Fibroblast of pulmonary artery (primary cell): Measurements from ENCODE around the gene SETD9.

Experiments
- DNase-seq: peaks from one replicate; pipeline ENCODE4 v3.0.0-alpha.2; 2010; ENCODE audit warnings: low read depth
- H3K4me3 ChIP-seq: replicated peaks from 2 replicates; pipeline ENCODE4 v1.5.1; 2011; ENCODE audit warnings: low read depth, mild to moderate bottlenecking, control low read depth, low read length, moderate library complexity
- TF ChIP-seq, protein P1 (sequence below): IDR thresholded peaks from 2 replicates; pipeline ENCODE4 v1.5.1; 2011; ENCODE audit warnings: mild to moderate bottlenecking, control low read depth, low read length, inconsistent platforms; ENCODE audit errors: missing control alignments

The SETD9 gene, protein sequence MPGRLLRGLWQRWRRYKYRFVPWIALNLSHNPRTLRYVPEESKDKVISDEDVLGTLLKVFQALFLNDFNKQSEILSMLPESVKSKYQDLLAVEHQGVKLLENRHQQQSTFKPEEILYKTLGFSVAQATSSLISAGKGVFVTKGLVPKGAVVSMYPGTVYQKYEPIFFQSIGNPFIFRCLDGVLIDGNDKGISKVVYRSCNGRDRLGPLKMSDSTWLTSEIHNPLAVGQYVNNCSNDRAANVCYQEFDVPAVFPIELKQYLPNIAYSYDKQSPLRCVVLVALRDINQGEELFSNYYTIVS

DNA sequence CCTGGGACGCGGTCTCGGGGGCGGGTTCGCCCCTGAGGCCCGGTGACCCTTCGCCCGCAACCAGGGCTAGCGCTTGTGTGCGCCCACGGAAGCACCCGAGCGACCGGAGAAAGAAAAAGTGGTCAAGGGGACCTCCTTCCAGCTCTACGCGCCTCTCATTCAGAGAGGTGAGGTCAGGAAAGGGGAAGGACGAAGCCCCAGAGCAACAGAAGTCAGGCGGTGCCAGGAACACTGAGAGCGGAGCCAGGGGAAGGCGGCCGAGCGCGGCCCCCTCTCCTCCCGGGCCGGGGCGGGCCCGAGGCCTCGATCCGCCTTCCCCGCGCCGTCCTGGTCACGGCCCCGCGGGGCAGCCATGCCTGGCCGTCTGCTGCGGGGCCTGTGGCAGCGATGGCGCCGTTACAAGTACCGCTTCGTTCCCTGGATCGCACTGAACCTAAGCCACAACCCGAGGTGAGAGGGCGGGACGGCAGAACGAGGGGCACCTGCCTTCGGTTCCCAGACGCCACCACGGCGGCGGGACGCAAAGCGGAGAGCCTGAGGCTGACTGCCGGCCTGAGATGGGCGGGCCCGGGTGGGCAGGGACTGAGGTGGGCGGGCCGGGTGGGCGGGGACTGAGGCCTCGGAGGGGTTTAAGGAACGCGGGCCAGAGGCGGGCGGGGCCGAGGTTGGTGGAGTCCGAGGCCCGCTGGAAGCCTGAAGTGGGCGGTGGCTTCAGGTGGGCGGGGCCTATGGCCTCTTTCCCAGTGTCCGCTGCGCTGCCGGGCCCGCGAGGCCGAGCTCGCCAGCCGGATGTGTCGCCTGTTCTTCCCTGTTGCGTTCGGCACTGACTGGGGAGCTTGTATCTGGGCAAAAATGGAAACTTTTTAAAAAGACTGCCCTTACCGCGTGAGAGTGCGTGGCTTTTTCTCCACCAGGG, at the start of gene SETD9:
Gene SETD9, plus strand, starts transcription at position 303 of the 916 bp plus-strand sequence. Its CDS starts 50 bp downstream, at position 353.
- TF ChIP-seq, protein P1, sequence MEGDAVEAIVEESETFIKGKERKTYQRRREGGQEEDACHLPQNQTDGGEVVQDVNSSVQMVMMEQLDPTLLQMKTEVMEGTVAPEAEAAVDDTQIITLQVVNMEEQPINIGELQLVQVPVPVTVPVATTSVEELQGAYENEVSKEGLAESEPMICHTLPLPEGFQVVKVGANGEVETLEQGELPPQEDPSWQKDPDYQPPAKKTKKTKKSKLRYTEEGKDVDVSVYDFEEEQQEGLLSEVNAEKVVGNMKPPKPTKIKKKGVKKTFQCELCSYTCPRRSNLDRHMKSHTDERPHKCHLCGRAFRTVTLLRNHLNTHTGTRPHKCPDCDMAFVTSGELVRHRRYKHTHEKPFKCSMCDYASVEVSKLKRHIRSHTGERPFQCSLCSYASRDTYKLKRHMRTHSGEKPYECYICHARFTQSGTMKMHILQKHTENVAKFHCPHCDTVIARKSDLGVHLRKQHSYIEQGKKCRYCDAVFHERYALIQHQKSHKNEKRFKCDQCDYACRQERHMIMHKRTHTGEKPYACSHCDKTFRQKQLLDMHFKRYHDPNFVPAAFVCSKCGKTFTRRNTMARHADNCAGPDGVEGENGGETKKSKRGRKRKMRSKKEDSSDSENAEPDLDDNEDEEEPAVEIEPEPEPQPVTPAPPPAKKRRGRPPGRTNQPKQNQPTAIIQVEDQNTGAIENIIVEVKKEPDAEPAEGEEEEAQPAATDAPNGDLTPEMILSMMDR, result no peak
- peak within 1 kb of the TSS; percentile 72 for H3K4me3 ChIP-seq
- peak; percentile 98 for DNase-seq

DNA sequence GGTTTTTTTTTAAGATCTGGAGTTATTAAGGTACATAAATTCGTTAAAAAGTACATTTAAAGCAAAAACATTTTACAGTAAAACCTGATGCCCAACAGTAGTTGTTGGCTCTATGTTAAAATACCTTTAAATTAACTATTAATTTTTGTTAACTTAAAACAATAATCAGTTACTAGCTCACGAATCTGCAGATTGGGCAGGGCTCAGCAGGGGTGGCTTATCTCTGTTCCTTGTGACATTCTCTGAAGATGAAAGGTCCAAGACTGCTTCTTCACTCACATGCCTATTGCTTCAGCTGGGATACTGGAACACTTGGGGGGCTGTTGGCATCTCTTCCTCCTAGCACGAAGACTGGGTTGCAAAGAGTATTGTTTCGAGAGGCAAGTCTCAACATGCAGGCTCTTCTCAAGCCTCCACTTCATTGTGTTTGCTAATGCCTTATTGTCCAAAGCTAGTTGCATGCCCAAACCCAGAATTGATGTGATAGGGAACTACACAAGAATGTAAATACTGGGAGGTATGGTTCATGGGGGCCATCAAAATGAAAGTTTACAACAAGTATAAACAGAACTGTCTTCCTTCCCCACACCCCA, 47.4 kb upstream of the SETD9 start:
- no peak for DNase-seq
- TF ChIP-seq, protein P1, result no peak
- no peak overlapping the region for H3K4me3 ChIP-seq

DNA sequence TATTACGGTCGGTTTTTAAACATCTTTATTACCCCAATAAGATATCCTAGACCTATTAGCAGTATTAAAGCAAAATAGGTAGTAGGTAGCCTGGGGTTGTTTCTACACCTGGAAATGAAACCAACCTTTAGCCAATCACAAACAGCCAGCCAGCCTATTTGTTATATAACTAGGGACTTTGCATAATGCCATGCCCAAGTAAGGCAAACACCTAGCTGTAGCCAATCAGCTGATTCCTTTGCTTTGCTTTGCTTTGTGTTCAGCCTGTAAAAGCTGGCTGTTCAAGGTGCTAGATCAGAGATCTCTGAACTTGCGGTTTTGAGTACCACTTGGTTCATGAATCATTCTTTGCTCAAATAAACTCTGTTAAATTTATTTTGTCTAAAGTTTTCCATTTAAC, 46.5 kb upstream of the SETD9 start:
- no peak for DNase-seq
- TF ChIP-seq, protein P1, result no peak
- no peak overlapping the region for H3K4me3 ChIP-seq

DNA sequence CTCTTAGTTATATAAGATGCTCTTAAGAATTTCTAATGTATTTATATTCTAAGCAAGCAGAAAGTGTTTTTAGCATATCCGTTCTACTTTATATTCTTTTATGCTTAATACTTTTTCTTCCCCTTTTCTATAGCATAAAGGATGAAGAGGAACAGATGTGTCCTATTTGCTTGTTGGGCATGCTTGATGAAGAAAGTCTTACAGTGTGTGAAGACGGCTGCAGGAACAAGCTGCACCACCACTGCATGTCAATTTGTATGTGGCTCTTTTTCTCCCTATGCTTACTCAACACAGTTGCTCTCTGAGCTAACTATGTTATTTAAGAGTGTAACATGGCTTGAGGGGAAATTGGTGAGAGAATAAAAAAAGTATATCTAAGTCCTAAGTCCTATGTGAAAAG, 37.6 kb upstream of the SETD9 start:
- no peak for DNase-seq
- no peak overlapping the region for H3K4me3 ChIP-seq
- TF ChIP-seq, protein P1, result no peak

DNA sequence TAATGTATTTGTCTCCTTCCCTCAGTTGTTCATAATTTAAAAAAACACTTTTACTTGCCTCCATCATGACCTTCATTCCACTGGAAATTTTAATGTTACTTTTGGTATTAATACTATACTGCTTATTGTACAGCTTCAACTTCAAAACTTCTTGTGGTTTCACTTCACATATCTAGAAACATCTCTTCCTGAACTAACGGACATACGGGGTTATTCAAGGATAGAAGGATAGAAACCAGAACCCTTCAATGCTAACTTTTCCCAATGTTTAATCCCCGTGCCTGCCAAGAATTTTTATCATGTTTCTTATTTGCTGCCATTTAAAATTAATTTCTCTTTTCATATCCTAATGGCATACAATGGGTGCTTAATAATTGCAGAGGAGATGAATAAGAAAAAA, 36.3 kb upstream of the SETD9 start:
- no peak overlapping the region for H3K4me3 ChIP-seq
- no peak for DNase-seq
- TF ChIP-seq, protein P1, result no peak

DNA sequence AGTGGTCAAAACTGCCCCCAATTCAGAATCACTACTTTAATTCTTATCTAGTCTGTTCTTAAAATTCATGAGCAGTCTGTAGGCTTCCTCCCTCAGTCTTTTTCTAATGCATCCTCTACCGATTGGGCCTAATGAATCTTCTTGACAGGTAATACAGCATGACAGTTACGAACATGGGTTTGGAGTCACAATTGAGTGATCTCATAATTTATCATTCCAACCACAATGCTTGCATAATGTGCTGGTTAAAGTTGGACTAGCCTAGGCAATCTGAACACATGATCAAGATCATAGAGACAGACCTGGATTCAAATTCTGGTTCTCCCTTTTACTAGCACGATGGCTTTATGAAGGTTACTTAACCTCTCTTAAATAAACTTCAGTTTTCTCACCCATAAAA, 33.1 kb upstream of the SETD9 start:
- DNase-seq, result no peak
- H3K4me3 ChIP-seq, result no peak overlapping the region

More for the DNA sequence above, 33.1 kb upstream of the SETD9 start:
- TF ChIP-seq, protein P1, result no peak
